BJ (cell line): ENCODE results near the gene RNGTT. TPM values are rescaled to one million over a fixed set of nuclear protein-coding genes. Genes with fewer than 3 reads are reported as not detected.

ENCODE experiments used
- CTCF ChIA-PET: fragments of 350-600 bp; formaldehyde crosslinking; extraction: SDS; loops from one replicate; lab custom pipeline; 2021; ENCODE audit warnings: antibody characterized with exemption, inconsistent platforms; lab: Yijun Ruan, JAX
- POLR2A ChIA-PET: fragments of 300-600 bp; sonication (Branson Sonifier 250); formaldehyde crosslinking; extraction: SDS; loops from one replicate; lab custom pipeline; 2021; ENCODE audit warnings: antibody characterized with exemption; lab: Charles Lee
- DNase-seq: peaks from one replicate; pipeline ENCODE4 v3.0.0-alpha.2; 2011; ENCODE audit warnings: low read depth
- H3K27me3 ChIP-seq: 2 replicates; pipeline ENCODE4 v1.6.0; 2011; ENCODE audit warnings: low read length; ENCODE audit not compliant: control insufficient read depth, insufficient read depth
- H3K36me3 ChIP-seq: 2 replicates; pipeline ENCODE4 v1.5.1; 2011; ENCODE audit warnings: low read length; ENCODE audit not compliant: control insufficient read depth, insufficient read depth
- H3K4me3 ChIP-seq: 2 replicates; pipeline ENCODE4 v1.5.1; 2011; ENCODE audit warnings: low read depth, mild to moderate bottlenecking, control low read depth, low read length
- CTCF ChIP-seq: IDR thresholded peaks from 2 replicates; pipeline ENCODE4 v1.5.1; 2011; ENCODE audit warnings: low read depth, mild to moderate bottlenecking, control low read depth, inconsistent platforms, low read length, moderate library complexity; ENCODE audit not compliant: insufficient read depth
- polyA plus RNA-seq: library from polyadenylated mRNA; depleted of rRNA; stranded (reverse); fragments of >200 nt; gene quantifications from 2 replicates; pipeline ENCODE4 v1.2.3, GENCODE V29; 2011

The RNGTT gene
- polyA plus RNA-seq, 1 experiment, result 3.2 TPM

DNA sequence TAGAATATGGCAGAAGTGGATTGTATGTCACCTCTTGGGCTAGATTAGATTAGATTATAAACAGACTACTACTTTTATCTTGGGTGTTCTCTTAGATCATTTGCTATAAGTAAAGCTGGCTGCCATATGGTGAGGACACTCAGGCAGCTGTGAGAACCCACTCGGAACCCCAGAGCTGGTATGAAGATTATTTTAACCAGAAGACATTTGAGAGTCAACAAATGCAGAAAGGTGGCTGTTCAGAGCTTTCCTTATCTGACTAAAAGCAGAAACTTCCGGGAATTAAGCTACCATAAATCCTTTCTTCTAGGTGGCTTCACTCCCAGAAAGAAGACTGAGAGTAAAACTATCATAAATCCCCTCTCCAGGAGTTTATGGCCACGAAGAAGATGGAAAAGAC lies 91.9 kb downstream of the RNGTT start:
- POLR2A ChIA-PET, result interaction anchor here (0.7 kb wide), 1 partner anchor 70 kb away, joined by 4 read pairs; no protein-coding TSS in a partner anchor
- no peak for DNase-seq
- H3K27me3 ChIP-seq, result no peaks in the 10 kb centered on the region
- no peak for TF ChIP-seq CTCF
- H3K4me3 ChIP-seq, result no peak overlapping the region
- H3K36me3 ChIP-seq, result no peaks in the 10 kb centered on the region
- CTCF ChIA-PET, result interaction anchor here (0.8 to 3.5 kb wide), 15 partner anchors 8 to 1478 kb away, joined by 3 to 23 read pairs (median 5); no protein-coding TSS in a partner anchor

DNA sequence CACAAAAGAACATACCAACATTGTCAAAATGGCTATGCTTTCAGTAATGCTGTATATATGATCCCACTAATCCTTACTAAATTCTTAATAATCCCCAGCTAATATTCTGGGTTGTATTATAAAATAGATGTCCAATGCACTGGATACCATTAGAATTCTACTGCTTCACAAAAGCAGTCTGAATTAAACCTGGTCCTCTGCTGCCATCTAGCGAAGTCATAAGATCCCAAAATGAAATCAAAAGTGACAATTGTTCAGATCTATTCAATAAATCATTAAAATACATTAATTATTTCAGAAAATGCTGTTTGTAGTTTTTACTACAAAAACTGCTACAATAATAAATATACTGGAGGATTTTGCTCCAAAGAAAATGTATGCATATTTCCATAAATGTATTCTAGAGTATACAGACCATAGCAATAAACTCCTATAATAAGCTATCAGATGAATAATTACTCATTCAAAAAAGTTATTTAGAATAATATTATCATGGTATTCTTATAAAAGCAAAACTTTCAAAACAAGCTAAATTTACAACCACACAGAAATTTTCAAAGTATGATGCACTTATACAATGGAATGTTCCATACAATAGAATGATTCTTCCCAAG lies 92.6 kb downstream of the RNGTT start:
- peak; percentile 41 for TF ChIP-seq CTCF
- H3K27me3 ChIP-seq, result no peaks in the 10 kb centered on the region
- H3K36me3 ChIP-seq, result no peaks in the 10 kb centered on the region
- CTCF ChIA-PET, result interaction anchor here (0.8 to 3.5 kb wide), 16 partner anchors 9 to 1478 kb away, joined by 3 to 23 read pairs (median 4); partner anchors contain the start of gene CNR1
- POLR2A ChIA-PET, result interaction anchor here (0.7 kb wide), 1 partner anchor 71 kb away, joined by 4 read pairs; no protein-coding TSS in a partner anchor
- no peak for DNase-seq
- no peak overlapping the region for H3K4me3 ChIP-seq

- Histone ChIP-seq H3K36me3 (no peaks in the 10 kb centered on the region), H3K27me3 (no peaks in the 10 kb centered on the region), H3K4me3 (no peak overlapping the region)
- CTCF ChIA-PET, result interaction anchor here (1.5 to 3.5 kb wide), 5 partner anchors 11 to 1476 kb away, joined by 4 to 23 read pairs (median 9); no protein-coding TSS in a partner anchor
- DNase-seq, result peak; percentile 42
- POLR2A ChIA-PET, result no interaction called here
- TF ChIP-seq CTCF, result no peak
These were observed 94.0 kb downstream of the RNGTT start for GRCh38 chr6:88869263-88870020.

- POLR2A ChIA-PET, result interaction anchor here (0.6 to 0.7 kb wide), 3 partner anchors 10 to 13 kb away, joined by 3 to 5 read pairs (median 4); no protein-coding TSS in a partner anchor
- CTCF ChIA-PET, result interaction anchor here (0.6 to 3.5 kb wide), 5 partner anchors 87 to 938 kb away, joined by 3 to 23 read pairs (median 4); no protein-coding TSS in a partner anchor
- no peaks in the 10 kb centered on the region for H3K36me3 ChIP-seq
- no peak for DNase-seq
- H3K4me3 ChIP-seq, result no peak overlapping the region
- H3K27me3 ChIP-seq, result no peaks in the 10 kb centered on the region
- no peak for TF ChIP-seq CTCF
These were observed 95.3 kb downstream of the RNGTT start for GRCh38 chr6:88867841-88868731.
